Inflammatory macrophage (primary cell): Measurements from ENCODE around the gene TEC.
"Not testable (repeated sequence)": the region's sequence is repeated elsewhere in the genome, so short reads cannot be mapped to it uniquely, and the experiment has no call there.

Experiments used
- DNase-seq, 2 donors: peaks; one replicate each; pipeline ENCODE4 v3.0.0-alpha.2; 2020 to 2022
- total RNA-seq, 18 experiments: gene quantifications; one replicate each; lab custom pipeline; 2026; ENCODE audit warnings: mixed read lengths in 6 of 18, inconsistent platforms in 2 of 18; lab: John Stamatoyannopoulos, UW

Gene TEC
- total RNA-seq, result 4.4 to 17.5 (median 9.2) reads per million in 18 experiments

DNA sequence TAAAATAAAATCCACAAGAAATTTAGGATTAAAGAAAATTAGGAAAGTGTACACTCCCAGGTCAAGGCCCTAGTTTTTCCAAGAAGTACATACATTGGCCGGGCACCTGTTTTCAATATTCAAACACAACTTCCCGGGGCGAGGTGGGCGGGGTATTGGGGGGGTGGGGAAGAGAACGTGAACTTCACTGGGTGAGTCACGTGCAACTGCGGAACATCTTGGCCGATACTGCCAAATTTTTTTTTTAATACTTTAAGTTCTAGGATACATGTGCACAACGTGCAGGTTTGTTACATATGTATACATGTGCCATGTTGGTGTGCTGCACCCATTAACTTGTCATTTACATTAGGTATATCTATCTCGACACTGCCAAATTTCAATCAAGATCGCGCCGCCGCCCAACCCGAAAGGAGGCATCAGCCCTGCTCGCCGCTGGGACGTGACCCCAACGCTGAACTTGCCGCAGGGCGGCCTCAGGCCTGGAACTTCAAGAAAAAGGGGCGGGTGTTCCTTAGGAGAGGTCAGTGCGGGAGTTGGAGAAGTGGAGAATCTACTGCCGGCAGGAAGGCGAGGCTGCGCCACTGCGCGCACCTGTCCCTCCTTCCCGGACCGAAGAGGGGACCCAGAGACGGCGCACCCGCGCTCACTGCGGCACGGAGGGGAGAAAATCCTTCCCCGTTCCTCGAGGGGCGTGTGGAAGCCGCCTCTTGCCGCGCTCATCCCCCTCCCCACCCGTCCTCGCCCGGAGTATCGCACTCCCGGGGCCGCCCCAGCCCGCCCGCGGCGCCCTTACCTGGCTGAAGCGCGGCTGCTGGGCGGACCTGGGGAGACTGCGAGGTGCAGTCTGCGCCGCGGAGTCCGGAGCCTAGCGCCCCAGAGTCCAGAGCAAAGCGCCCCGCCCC is at the start of gene TEC:
Gene TEC (minus strand): TSS at position 883 of the 905 bp plus-strand sequence. CDS start 41,224 bp downstream, outside the sequence.
- peak; percentile 60 to 67 for DNase-seq

DNA sequence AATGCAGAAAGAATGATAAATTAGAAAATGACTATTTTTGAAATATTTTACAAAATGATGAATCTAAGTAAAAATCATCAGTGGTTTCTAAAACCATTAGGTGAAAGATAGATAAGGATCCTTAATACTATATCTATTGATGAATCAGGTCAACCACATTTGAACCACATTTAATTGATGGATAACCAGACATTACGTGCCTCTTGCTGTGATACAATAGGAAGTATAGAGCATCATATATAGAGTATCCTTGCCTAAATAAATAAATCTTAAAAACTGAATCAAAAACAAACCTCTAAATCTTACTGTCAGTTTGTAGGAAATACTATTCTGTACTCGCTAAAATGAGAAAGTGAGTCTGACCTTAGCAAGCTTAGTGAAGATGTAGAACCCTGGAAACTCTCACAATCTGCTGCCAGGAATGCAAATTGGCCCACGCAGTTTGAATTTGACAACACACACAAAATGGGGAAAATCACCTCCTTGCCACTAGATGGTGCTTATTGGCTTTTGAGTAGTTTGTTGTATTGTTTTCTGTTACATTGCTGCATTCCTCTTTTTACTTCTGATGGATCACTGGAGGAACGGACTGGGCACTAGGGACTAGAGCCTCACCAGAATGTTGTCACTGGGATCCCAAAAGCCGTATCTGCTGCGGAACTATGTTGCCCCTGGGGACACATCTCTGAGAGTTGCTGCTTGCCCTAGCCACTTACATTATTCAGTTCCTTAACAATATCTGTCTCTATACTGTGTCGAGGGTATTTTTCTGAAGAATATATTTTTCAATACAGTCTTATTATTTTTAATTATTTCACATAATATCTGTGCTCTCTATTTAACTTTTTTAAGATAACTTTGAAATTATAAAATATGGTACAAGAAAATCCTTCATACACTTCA is 46.3 kb upstream of the TEC start:
- DNase-seq, result peak; percentile 49 to 72

DNA sequence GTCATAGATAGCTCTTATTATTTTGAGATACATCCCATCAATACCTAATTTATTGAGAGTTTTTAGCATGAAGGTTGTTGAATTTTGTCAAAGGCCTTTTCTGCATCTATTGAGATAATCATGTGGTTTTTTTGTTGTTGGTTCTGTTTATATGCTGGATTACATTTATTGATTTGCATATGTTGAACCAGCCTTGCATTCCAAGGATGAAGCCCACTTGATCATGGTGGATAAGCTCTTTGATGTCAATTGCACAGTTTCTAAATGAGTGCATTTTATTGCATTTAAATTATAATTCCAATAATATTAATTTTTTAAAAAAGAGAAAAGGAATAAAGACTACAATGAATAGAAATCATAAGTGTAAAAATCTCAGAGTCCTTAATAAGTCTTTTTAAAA is 45.1 kb upstream of the TEC start:
- DNase-seq, result not testable (repeated sequence)

DNA sequence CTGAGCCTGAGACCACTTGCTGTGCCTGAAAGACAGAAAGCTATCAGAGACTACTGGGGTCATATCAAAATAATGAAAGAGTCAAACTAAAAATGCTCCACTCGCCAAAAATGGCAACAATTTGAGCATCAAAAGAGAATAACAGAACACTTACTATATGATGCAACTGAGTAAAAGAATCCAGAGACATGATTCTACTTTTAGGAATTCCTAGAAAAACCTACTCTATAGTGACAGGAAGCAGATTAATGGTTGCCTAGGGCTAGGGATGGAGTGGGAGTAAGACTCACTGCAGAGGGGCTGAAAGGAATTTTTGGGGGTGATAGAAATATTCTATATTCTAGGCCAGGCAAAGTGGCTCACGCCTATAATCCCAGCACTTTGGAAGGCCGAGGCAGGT is 42.3 kb upstream of the TEC start:
- no peak for DNase-seq

DNA sequence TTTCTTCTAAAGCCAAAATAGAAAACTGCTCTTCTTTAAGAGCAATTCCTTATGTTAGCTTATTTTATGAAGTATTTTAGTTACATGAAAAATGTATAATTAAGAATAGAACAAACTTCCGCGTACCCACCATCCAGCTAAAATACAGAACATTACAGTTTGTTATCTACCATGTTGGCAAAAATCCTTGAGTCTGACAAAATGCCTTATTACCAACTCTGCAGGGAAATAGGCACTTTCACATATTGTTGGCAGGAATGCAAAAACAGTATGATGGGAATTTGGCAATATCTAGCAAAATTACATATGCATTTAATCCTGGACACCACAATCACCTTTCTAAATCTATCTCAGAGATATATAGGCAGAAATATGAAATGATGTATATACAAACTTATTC is 39.3 kb upstream of the TEC start:
- DNase-seq, result no peak

DNA sequence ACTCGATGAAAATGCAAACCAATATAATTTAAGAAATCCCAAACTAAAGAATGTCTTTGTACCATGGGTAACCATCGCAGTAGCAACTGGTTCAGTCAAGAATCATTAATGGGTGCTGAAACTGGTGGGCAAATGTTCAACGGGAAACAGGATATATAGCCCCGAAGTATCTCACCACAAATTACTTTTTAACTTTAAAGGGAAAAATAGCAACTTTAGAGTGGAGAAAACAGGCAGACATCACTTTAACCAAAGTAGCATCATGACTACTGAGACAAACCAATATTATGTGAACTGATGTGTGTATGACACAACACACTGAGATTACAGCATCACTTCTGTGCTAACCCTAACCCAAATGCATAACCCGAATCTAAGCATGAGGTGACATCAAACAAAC is 37.9 kb upstream of the TEC start:
- no peak for DNase-seq

DNA sequence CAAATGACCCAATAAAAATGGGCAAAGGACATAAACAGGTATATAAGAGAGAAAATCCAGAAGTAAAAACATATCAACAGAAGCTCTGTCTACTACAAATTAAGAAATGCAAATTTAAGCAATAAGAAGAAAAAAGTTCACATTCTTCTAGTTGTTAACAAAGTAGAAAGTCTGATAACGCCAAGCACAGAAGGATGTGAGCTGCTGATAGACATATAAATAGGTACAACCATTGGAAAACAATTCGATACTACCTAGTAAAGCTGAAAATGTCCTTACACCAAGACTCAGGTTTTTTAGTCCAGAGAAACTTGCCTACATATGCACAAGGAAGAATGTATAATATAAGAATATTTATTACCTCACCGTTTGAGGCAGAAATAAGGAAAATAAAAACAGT is 35.9 kb upstream of the TEC start:
- no peak for DNase-seq

DNA sequence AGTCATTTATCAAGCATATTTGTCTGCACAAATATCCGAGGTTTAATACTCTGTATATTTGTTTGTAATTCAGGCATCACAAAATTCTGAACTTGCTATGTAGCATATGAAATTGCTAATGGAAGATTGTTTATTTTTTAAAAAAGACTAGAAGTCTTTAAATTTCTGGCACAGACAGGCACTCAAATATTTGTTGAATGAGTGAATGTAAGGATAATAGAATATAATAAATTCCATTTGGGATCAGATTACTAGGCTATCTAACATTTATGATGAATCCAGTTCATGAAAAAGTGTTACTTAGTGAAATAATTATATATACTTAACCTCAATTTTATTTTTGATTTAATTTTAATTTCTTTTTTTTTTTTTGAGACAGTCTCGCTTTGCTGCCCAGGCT is 30.4 kb upstream of the TEC start:
- DNase-seq, result no peak

DNA sequence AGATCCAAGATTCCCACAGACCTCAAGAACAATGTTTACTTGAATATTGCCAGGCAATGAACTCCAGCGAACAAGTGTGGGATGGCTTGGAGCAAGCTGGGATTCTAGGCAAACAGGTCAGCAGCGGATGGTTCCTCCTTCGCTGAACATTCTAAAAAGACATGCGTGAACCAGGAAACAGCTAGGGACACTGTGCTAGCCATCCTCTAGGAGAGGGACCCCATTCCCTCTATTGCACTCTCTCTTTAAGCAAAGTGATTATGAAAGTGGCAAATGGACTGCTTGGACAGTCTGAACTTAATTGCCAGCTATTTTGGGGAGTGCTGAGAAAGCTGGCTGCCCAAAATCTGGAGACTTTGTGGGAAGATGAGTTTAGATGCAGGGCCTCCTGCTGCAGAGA is 29.9 kb upstream of the TEC start:
- no peak for DNase-seq

DNA sequence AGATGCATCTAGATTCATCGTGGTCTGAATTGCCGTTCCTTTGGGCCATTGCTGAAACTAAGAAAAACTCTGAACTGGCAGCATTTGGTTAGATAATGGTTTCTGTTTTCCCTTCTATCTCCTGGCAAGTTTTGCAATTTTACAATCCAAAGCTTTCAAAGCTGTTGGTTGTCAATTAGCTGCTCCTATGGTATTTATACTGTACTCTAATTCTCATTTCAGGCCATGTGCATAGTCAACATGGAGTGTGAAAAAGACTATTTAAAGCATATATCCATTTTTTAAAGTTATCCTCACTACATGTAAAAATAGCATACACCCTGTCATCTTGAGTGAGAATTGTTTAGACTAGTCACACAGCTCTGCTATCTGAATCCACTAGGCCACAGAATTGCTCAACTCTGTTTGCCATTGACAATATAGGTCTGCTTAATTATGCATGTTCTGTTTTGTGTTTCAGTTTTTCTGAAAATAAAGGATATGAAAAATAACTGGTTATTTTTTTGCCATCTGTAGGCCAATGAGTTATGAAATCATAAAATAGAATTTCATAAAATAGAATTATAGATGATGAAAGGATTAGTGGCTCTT is 27.7 kb upstream of the TEC start:
- no peak for DNase-seq

DNA sequence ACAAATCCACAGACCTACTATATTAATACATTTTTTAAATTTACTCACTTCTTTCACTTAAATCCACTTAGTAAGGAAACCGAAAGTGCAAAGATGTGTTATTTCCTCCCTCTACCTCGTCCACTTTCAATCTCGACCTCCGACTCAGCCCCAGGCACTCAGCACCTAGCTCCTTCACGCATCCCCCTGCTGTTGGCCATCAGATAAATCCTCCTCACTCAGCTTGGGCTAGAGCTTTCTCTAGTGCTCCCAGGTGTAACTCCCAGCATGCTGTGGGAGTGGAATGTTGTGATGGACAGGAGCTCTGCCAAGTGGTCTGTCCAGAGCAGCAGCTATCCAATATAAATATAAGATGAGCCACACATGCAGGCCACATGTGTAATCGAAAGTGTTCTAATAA is 26.7 kb upstream of the TEC start:
- no peak for DNase-seq

DNA sequence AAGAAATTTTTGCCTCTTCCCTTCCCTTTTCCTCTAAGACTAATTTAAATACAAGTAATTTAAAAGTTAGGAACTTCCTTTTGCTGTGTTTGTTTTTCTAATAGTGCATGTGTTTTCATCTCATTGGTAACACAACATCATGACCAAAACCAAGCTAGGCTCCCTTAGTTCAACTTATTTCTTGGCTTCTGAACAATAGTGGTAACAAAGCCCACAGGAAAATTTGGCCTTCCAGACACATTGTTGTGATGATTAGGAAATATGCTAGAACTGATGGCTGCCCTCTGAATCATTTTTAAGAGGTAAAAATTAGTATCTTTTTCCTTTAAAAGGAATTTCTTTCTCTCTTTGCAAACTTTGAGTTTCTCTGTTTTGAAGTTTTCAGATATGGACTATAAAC is 25.5 kb upstream of the TEC start:
- no peak for DNase-seq

DNA sequence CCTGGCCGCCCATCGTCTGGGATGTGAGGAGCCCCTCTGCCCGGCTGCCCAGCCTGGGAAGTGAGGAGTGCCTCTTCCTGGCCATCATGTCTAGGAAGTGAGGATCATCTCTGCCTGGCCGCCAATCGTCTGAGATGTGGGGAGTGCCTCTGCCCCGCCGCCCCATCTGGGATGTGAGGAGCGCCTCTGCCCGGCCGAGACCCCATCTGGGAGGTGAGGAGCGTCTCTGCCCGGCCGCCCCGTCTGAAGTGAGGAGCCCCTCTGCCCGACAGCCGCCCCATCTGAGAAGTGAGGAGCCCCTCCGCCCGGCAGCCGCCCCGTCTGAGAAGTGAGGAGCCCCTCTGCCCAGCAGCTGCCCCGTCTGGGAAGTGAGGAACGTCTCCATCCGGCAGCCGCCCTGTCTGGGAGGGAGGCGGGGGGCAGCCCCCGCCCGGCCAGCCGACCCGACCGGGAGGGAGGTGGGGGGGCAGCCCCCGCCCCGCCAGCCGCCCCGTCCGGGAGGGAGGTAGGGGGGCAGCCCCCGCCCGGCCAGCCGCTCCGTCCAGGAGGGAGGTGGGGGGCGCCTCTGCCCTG is 22.7 kb upstream of the TEC start:
- DNase-seq, result not testable (repeated sequence)

DNA sequence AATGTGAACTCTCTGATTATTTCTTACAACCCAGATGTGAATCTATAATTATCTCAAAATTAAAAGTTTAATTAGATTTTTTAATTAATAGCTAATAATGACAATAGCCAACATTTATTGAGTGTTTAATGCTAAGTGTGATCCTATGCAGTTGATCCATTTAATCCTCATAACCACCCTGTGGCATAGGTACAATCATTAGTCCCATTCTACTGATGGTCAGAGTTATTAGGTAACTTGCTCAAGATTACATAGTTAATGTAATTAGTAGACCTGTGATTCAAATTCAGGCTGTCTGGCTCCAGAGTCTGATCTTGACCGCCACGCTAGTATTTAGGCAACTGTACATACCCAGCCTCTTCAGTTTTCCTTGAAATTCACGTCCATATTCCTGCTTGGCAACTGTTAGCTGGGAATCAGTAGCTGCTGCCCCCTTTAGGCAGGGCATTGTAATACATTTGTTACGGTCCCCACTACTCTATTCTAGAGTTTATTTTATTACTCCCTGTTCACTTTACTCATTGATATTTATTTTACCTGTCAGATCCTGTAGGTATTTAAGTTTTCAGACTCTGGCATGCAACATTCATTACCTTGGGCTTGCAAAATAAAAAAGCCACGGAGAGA is 20.6 kb upstream of the TEC start:
- peak; percentile 14 to 34 for DNase-seq

DNA sequence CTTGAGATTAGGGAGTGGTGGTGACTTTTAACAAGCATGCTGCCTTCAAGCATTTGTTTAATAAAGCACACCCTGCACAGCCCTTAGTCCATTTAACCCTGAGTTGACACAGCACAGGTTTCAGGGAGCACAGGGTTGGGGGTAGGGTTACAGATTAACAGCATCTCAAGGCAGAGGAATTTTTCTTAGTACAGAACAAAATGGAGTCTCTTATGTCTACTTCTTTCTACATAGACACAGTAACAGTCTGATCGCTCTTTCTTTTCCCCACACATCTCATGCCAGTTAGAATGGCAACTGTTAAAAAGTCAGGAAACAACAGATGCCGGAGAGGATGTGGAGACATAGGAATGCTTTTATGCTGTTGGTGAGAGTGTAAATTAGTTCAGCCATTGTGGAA is 16.4 kb upstream of the TEC start:
- not testable (repeated sequence) for DNase-seq

DNA sequence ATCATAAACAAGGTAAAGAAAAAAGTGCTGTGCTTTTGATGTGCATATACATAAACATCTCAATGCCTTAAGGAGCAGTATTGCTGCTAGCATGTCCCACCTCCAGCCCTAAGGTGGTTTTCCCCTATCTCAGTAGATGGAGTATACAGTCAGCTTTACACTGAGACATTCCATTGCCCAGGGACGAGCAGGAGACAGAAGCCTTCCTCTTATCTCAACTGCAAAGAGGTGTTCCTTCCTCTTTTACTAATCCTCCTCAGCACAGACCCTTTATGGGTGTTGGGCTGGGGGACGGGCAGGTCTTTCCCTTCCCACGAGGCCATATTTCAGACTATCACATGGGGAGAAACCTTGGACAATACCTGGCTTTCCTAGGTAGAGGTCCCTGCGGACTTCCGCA is 16.0 kb upstream of the TEC start:
- DNase-seq, result not testable (repeated sequence)

DNA sequence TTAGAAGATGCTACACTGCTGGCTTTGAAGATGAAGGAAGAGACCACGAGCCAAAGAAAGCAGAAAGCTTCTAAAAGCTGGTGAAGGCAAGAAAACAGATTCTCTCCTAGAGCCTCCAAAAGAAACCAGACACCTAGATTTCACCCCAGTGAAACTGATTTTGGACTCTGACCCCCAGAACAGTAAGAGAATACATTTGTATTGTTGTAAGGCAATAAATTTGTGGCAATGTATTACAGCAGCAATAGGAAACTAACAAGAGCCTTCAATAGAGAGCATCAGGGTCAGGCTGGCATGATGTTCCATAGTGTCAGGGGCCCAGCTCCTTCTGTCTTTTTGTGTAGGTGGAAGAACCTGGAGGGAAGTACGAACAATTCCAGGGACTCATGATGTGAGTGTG is 6.0 kb upstream of the TEC start:
- DNase-seq, result no peak

DNA sequence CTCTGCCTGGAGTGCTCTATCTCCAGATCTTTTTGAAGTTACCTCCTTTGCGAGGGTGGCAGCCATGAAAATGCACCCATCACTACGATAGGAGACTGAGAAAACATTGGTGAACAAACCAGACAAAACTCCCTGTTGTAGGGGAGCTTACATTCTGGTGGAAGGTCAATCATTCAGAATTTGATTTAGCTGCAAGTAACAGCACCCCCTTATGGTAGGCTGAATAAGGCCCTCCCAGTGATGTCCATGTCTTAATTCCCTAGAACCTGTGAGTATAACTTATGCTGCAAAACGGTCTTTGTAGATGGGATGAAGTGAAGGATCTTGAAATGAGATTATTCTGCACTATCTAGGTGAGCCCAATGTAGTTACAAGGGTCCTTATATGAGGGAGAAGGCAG is 5.6 kb upstream of the TEC start:
- peak; percentile 54 to 61 for DNase-seq

DNA sequence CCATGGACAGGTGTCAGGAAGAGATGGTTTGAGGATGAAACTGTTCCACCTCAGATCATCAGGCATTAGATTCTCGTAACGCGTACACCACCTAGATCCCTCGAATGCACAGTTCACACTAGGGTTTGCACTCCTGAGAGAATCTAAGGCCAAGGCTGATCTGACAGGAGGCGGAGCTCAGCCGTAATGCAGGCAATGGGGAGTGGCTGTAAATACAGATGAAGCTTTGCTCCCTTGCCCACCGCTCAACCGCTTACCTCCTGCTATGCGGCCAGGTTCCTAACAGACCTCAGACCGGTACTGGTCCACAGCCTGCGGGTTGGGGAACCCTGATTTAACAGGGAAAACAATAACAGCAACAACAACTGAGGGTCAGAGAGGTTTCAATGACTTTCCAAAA is 2.0 kb upstream of the TEC start:
- no peak for DNase-seq

DNA sequence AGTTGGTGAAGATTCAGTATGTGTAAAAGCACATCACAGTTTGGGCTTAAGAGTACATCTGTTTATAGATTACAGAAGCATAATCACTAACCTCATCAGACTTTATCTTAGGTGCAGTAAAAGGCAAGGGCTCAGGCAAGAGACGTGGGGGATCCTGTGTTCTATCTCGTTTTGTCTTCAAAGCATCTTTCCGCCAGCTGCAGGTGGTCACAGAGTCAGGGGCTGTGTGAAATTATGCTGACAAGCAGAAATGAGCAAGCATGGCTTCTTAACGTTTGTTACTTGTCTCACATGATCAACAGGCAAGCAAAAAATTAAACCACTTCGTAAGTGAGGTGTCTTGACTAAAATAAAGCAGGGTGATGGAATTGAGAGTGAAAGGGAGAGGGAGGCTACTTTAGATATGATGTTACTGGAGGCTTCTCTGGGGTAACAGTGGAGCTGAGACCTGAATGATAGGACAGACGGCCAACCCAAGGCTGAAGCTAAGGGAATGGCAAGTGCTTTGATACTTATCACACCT is 1.4 kb upstream of the TEC start:
- DNase-seq, result no peak

DNA sequence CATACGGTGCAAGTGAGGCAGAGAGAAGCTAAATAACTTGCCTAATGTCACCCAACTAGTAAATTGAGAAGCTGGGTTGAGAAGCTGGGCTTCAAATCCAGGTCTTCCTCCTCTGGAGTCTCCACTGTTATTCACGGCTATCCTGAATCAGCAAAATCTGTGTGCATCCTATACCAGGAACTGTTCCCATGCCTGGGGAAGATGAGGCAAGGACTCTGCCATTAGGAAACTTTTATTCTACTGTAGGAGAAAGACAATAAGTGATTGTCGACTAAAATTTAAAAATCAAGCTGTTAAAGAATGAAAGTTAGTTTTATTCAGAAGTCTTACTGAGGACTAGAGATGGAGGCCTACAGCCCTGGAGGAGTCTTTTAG is 872 bp upstream of the TEC start:
- peak in 1 of 2 donors; percentile 9 for DNase-seq
